Neural progenitor cell (in vitro differentiated cells): ENCODE data around the gene ZFYVE9. TPM values are rescaled to one million over a fixed set of nuclear protein-coding genes. Genes with fewer than 3 reads are reported as not detected.

Experiments
- DNase-seq: peaks from one replicate; pipeline ENCODE4 v3.0.0-alpha.2; 2016; ENCODE audit warnings: low spot score
- H2AFZ ChIP-seq: fragments of 200-600 bp; sonication (generic); replicated peaks from 2 replicates; pipeline ENCODE4 v1.6.1; 2016; ENCODE audit warnings: antibody characterized with exemption
- H3F3A ChIP-seq: fragments of 200-600 bp; sonication (generic); 2 replicates; pipeline ENCODE4 v1.6.1; 2016; ENCODE audit warnings: antibody characterized with exemption, low read depth
- H3K27ac ChIP-seq: fragments of 200-600 bp; sonication (generic); 2 replicates; pipeline ENCODE4 v1.5.1; 2016; ENCODE audit warnings: mild to moderate bottlenecking
- H3K27me3 ChIP-seq: fragments of 200-600 bp; sonication (generic); 2 replicates; pipeline ENCODE4 v1.6.1; 2016; ENCODE audit warnings: mild to moderate bottlenecking, moderate library complexity
- H3K36me3 ChIP-seq: fragments of 200-600 bp; sonication (generic); 2 replicates; pipeline ENCODE4 v1.5.1; 2016
- H3K4me1 ChIP-seq: fragments of 200-600 bp; sonication (generic); 2 replicates; pipeline ENCODE4 v1.6.1; 2016; ENCODE audit warnings: mixed run types
- H3K4me2 ChIP-seq: fragments of 200-600 bp; sonication (generic); 2 replicates; pipeline ENCODE4 v1.6.1; 2016
- H3K4me3 ChIP-seq: fragments of 200-600 bp; sonication (generic); 2 replicates; pipeline ENCODE4 v1.5.1; 2016
- H3K79me2 ChIP-seq: fragments of 200-600 bp; sonication (generic); 2 replicates; pipeline ENCODE4 v1.6.1; 2016; ENCODE audit warnings: low read depth
- H3K9ac ChIP-seq: fragments of 200-600 bp; sonication (generic); 2 replicates; pipeline ENCODE4 v1.6.1; 2016
- H3K9me3 ChIP-seq: fragments of 200-600 bp; sonication (generic); 2 replicates; pipeline ENCODE4 v1.5.1; 2016; ENCODE audit warnings: low read depth
- H4K20me1 ChIP-seq: fragments of 200-600 bp; sonication (generic); 2 replicates; pipeline ENCODE4 v1.6.1; 2016; ENCODE audit warnings: low read depth
- H3K27ac Mint-ChIP-seq: 3 replicates; pipeline ENCODE4 v1.8.0; 2021; ENCODE audit warnings: mixed read lengths
- H3K27me3 Mint-ChIP-seq: 2 replicates; pipeline ENCODE4 v1.8.0; 2022; ENCODE audit warnings: low read depth, mild to moderate bottlenecking, inconsistent platforms, moderate library complexity, mixed read lengths; ENCODE audit not compliant: insufficient read depth
- H3K36me3 Mint-ChIP-seq: 3 replicates; pipeline ENCODE4 v1.8.0; 2021; ENCODE audit warnings: mixed read lengths
- H3K4me1 Mint-ChIP-seq: 3 replicates; pipeline ENCODE4 v1.8.0; 2021; ENCODE audit warnings: mixed read lengths
- H3K4me3 Mint-ChIP-seq: 3 replicates; pipeline ENCODE4 v1.8.0; 2021; ENCODE audit warnings: mild to moderate bottlenecking, moderate library complexity, mixed read lengths
- H3K9me3 Mint-ChIP-seq: 3 replicates; pipeline ENCODE4 v1.8.0; 2020; ENCODE audit warnings: mixed read lengths
- EZH2 ChIP-seq: fragments of 200-600 bp; sonication (generic); IDR thresholded peaks from 2 replicates; pipeline ENCODE4 v1.6.1; 2017; ENCODE audit warnings: antibody characterized with exemption, mild to moderate bottlenecking, moderate library complexity
- EZH2phosphoT487 ChIP-seq: fragments of 200-600 bp; sonication (generic); IDR thresholded peaks from 2 replicates; pipeline ENCODE4 v1.6.1; 2017; ENCODE audit warnings: antibody characterized with exemption
- total RNA-seq: library from RNA; depleted of rRNA; stranded (reverse); fragments of >200 nt; gene quantifications from 2 replicates; pipeline ENCODE4 v1.2.3, GENCODE V29; 2015; ENCODE audit warnings: low replicate concordance
- TF ChIP-seq, protein P1 (sequence below): fragments of 200-600 bp; sonication (generic); IDR thresholded peaks from 2 replicates; pipeline ENCODE4 v1.5.1; 2017; ENCODE audit warnings: antibody characterized with exemption, mild to moderate bottlenecking

The ZFYVE9 gene
- total RNA-seq, 1 donor from 2014 or later: 42.7 TPM

DNA sequence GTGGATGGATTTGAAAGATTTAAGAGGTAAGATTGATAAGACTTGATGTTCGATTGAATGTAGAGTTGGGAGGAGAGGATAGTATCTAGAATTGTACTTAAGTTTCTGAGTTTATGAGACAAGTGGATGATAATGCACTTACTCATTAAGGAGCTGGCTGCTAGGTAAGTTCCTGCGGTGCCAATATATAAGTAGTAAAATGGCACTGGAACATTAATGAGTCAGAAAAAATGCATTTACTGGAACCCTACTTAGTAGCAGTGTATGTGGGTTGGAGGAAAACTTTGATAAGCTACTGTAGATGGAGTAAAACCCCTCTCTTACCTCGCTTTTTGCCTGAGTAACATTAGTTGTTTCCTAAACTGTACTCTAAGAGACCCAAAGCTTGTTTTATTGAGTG, 68.2 kb downstream of the ZFYVE9 start:
- Histone ChIP-seq H3K9ac (no peak overlapping the region), H3F3A (no peaks in the 10 kb centered on the region), H3K9me3 (no peaks in the 10 kb centered on the region), H3K4me1 (no peaks in the 10 kb centered on the region), H3K4me2 (no peak overlapping the region), H3K36me3 (no peaks in the 10 kb centered on the region), H3K79me2 (peaks cover 15% of the 10 kb centered on the region), H3K27me3 (no peaks in the 10 kb centered on the region), H2AFZ (no peak overlapping the region), H3K4me3 (no peak overlapping the region), H4K20me1 (no peaks in the 10 kb centered on the region), H3K27ac (no peak overlapping the region)
- Mint-ChIP-seq H3K4me1 (no peaks in the 10 kb centered on the region), H3K27me3 (no peaks in the 10 kb centered on the region), H3K36me3 (no peaks in the 10 kb centered on the region), H3K9me3 (no peaks in the 10 kb centered on the region), H3K27ac (no peak overlapping the region), H3K4me3 (no peak overlapping the region)
- no peak for DNase-seq
- TF ChIP-seq, protein P1, sequence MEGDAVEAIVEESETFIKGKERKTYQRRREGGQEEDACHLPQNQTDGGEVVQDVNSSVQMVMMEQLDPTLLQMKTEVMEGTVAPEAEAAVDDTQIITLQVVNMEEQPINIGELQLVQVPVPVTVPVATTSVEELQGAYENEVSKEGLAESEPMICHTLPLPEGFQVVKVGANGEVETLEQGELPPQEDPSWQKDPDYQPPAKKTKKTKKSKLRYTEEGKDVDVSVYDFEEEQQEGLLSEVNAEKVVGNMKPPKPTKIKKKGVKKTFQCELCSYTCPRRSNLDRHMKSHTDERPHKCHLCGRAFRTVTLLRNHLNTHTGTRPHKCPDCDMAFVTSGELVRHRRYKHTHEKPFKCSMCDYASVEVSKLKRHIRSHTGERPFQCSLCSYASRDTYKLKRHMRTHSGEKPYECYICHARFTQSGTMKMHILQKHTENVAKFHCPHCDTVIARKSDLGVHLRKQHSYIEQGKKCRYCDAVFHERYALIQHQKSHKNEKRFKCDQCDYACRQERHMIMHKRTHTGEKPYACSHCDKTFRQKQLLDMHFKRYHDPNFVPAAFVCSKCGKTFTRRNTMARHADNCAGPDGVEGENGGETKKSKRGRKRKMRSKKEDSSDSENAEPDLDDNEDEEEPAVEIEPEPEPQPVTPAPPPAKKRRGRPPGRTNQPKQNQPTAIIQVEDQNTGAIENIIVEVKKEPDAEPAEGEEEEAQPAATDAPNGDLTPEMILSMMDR: no peak
- TF ChIP-seq EZH2phosphoT487 (no peak), EZH2 (no peak)

DNA sequence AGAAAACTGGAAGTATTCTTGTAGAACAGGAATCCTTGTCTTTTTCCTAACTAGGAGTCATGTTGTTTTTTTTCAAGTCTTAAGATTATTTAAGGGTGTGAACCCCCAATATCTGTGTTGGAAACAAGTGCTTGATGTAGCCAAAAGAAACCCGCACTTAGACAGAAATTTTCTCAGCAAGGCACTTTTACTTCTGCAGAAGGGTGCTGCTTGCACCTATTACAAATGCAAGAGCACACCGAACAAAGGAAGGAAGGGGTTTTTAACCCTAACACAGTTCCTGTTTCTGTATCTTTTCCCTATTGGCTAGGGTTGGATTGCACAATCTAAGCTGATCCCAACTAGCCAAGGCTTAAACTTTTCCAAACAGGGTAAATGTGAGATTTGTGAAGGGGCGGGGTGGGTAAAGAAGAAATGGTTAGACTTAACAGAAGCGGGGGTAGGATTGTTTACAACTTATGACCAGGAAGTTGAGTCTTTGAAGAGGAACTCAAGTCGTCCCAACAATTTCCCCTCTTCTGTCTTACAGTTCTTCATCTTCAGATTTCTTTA, 75.1 kb downstream of the ZFYVE9 start:
- no peak overlapping the region for H2AFZ ChIP-seq
- H3K27me3 Mint-ChIP-seq: no peaks in the 10 kb centered on the region
- H3K4me3 Mint-ChIP-seq: no peak overlapping the region
- no peak overlapping the region for H3K27ac ChIP-seq
- peaks cover 35% of the 10 kb centered on the region for H3K36me3 Mint-ChIP-seq
- no peak for TF ChIP-seq EZH2phosphoT487
- TF ChIP-seq, protein P1: no peak
- H3K4me1 Mint-ChIP-seq: no peaks in the 10 kb centered on the region
- no peak overlapping the region for H3K27ac Mint-ChIP-seq
- peaks cover 4% of the 10 kb centered on the region for H3K79me2 ChIP-seq
- H3K4me1 ChIP-seq: no peaks in the 10 kb centered on the region
- no peak overlapping the region for H3K4me3 ChIP-seq
- no peaks in the 10 kb centered on the region for H3K9me3 ChIP-seq
- H3K4me2 ChIP-seq: no peak overlapping the region
- H3F3A ChIP-seq: no peaks in the 10 kb centered on the region
- no peak overlapping the region for H3K9ac ChIP-seq
- DNase-seq: no peak
- peaks cover 28% of the 10 kb centered on the region for H3K9me3 Mint-ChIP-seq
- H3K27me3 ChIP-seq: no peaks in the 10 kb centered on the region
- no peaks in the 10 kb centered on the region for H4K20me1 ChIP-seq
- H3K36me3 ChIP-seq: no peaks in the 10 kb centered on the region

DNA sequence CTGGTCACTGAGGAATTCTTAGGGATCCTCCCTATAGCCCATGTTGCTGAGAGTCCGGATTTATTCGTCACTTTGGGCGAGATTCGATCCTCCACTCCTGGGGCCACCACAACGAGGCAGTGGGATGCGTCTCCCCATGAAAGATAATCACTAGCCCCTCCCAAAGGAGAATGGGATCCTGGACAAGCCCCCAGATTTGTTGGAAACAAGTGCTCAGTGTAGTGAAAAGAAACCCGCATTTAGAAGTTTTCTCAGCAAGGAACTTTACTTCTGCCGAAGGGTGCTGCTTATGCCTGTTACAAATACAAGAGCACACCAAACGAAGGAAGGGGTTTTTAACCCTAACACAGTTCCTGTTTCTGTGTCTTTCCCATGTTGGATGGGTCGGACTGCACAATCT, 83.3 kb downstream of the ZFYVE9 start:
- H3K4me3 Mint-ChIP-seq: no peak overlapping the region
- Histone ChIP-seq H3K4me3 (no peak overlapping the region), H3K9me3 (no peaks in the 10 kb centered on the region), H3K36me3 (no peaks in the 10 kb centered on the region), H3K27ac (no peak overlapping the region), H2AFZ (no peak overlapping the region), H3K27me3 (no peaks in the 10 kb centered on the region), H3K4me2 (no peak overlapping the region), H3K79me2 (no peaks in the 10 kb centered on the region), H3F3A (no peaks in the 10 kb centered on the region), H3K9ac (no peak overlapping the region), H4K20me1 (no peaks in the 10 kb centered on the region), H3K4me1 (peaks cover 4% of the 10 kb centered on the region)
- H3K4me1 Mint-ChIP-seq: peaks cover 6% of the 10 kb centered on the region
- no peak overlapping the region for H3K27ac Mint-ChIP-seq
- peaks cover 2% of the 10 kb centered on the region for H3K27me3 Mint-ChIP-seq
- H3K9me3 Mint-ChIP-seq: peaks cover 9% of the 10 kb centered on the region
- H3K36me3 Mint-ChIP-seq: peaks cover 9% of the 10 kb centered on the region
- TF ChIP-seq, protein P1: no peak
- TF ChIP-seq EZH2: no peak
- no peak for TF ChIP-seq EZH2phosphoT487
- no peak for DNase-seq
